Measurements from ENCODE around the gene MAP1LC3B2. TPM values are rescaled to one million over a fixed set of nuclear protein-coding genes. Genes with fewer than 3 reads are reported as not detected.

Gene MAP1LC3B2
- total and polyA plus RNA-seq, 10 of the 15 experiments (the other 5 are each of a cell fraction or from before 2014, with no cell fraction given) = 0.23 to 2.7 (median 0.72) TPM; not detected in 3

DNA sequence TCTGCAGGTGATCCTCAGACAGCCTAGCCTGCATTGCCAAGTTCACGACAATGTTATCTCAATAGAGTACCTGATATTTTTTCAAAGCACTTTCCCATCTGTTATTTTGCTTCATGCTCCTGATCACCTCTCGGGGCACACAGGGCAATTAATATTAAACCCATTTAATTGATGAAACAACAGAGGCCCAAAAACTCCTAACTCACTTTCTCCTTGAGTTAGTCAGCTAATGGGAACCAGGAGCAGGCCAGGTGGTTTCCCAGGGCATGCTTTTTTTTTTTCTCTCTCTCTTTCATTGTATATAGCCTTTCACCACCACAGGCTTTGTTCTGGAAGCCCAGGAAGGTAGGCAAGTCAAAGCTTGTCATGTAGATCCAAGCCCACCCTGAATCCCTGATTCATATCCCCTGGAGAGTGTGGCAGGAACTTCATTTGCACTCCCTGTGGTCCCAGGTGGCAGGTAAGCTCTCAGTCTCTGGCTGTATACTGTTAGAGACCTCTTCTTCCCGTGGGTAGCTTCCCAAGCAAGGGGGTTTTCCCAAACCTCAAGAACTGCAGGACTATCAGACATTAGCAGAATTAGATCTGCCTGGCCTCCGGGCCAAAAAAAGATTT lies 41.6 kb upstream of the MAP1LC3B2 start:
- ChIA-PET RAD21 (ENCODE audit: unreplicated experiment) (no interaction called here), SMC1A (ENCODE audit: uncharacterized antibody, unreplicated experiment) (interaction anchor here (0.7 to 1.2 kb wide), 2 partner anchors 45 to 180 kb away, joined by 3 to 4 read pairs; no protein-coding TSS in a partner anchor), POLR2A (no interaction called here), CTCF (no interaction called here)
- no peaks in the 10 kb centered on the region for H4K20me1 ChIP-seq (ENCODE audit: control insufficient read depth, insufficient read depth)
- H3K27me3 ChIP-seq (replicated peaks in 1 of 2; ENCODE audit: control insufficient read depth in 2 of 2, insufficient read depth in 2 of 2, low read length in 1 of 2) = peaks cover 0 to 2% of the 10 kb centered on the region in 2 experiments; a peak in 1 of 4 replicates
- in situ Hi-C loops (cut with MboI) = no loop called here
- WGBS (ENCODE audit: insufficient coverage, insufficient replicate concordance, low lambda C conversion rate, missing lambda C conversion rate) = 45% methylated on average over 4 of the region's 4 CpGs
- H3K36me3 ChIP-seq (ENCODE audit: control insufficient read depth in 2 of 2, insufficient read depth in 2 of 2, low read length in 1 of 2) = no peaks in the 10 kb centered on the region
- DNase-seq (ENCODE audit: low read depth, low spot score) = no peak
- intact Hi-C loops (cut with micrococcal nuclease; ENCODE audit: unreplicated experiment) = no loop called here
- H3K4me3 ChIP-seq = no peak overlapping the region
- no peaks in the 10 kb centered on the region for H3K79me2 ChIP-seq (ENCODE audit: control insufficient read depth, insufficient read depth, low read length)
- BruUV-seq (replicated peaks) = no TSS peak
- no peak for FAIRE-seq
- peak overlapping the region; percentile 18; the same call in 1 of the 2 replicates for H3K4me2 ChIP-seq (ENCODE audit: control insufficient read depth, insufficient read depth)
- H3K9ac ChIP-seq (ENCODE audit: control insufficient read depth, insufficient read depth, low read length) = no peak overlapping the region
- no peak overlapping the region for H3K27ac ChIP-seq (ENCODE audit: control insufficient read depth, insufficient read depth)
- H2AFZ ChIP-seq (ENCODE audit: control insufficient read depth, low read depth, low read length) = no peak overlapping the region
- TF ChIP-seq ZNF384 (IDR thresholded peaks at IDR 0.05; ENCODE audit: borderline replicate concordance, low read depth, low read length) (no peak), RUNX3 (IDR thresholded peaks at IDR 0.05; ENCODE audit: low read length) (peak; percentile 35)
- H3K4me1 ChIP-seq (ENCODE audit: control insufficient read depth, insufficient read depth, low read length) = peaks cover 7% of the 10 kb centered on the region; the same call in 1 of the 2 replicates
- no peak for ATAC-seq
- peaks cover 6% of the 10 kb centered on the region; the same call in 1 of the 3 replicates for H3K9me3 ChIP-seq (replicated peaks; ENCODE audit: control insufficient read depth, insufficient read depth, low read length)

DNA sequence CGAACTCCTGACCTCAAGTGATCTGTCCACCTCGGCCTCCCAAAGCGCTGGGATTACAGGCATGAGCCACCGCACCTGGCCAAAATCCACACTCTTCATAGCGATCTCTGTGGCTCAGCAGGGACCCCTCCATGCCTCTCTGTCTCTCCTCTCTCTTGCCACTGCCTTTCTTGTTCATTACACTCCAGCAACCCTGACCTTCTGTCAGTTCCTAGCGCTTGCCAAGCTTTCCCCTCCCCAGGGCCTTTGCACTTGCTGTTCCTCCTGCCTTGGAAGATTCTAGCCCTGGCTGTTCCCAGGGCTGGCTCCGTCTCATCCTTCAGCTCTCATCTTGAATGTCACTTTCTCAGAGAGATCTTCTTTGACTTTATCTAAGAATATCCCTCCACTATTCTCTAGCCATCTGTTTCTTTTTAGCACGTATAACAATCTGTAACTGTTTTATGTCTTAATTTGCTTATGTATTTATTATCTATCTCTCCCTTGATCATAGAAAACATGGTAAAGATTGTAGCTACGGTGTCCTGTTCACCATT lies 38.9 kb upstream of the MAP1LC3B2 start:
- intact Hi-C loops (cut with micrococcal nuclease; ENCODE audit: unreplicated experiment) (no loop called here), in situ Hi-C loops (cut with MboI) (no loop called here)
- H3K79me2 ChIP-seq (ENCODE audit: control insufficient read depth, insufficient read depth, low read length) = no peaks in the 10 kb centered on the region
- ChIA-PET SMC1A (ENCODE audit: uncharacterized antibody, unreplicated experiment) (no interaction called here), CTCF (no interaction called here), POLR2A (no interaction called here), RAD21 (ENCODE audit: unreplicated experiment) (no interaction called here)
- DNase-seq (ENCODE audit: low read depth, low spot score) (no peak), FAIRE-seq (no peak), ATAC-seq (no peak)
- H3K4me2 ChIP-seq (ENCODE audit: control insufficient read depth, insufficient read depth) = no peak overlapping the region
- WGBS (ENCODE audit: insufficient coverage, insufficient replicate concordance, low lambda C conversion rate, missing lambda C conversion rate) = 72% methylated on average over 9 of the region's 9 CpGs
- H3K27ac ChIP-seq (ENCODE audit: control insufficient read depth, insufficient read depth) = no peak overlapping the region
- no peak overlapping the region for H2AFZ ChIP-seq (ENCODE audit: control insufficient read depth, low read depth, low read length)
- H3K36me3 ChIP-seq (ENCODE audit: control insufficient read depth in 2 of 2, insufficient read depth in 2 of 2, low read length in 1 of 2) = no peaks in the 10 kb centered on the region
- no peaks in the 10 kb centered on the region for H4K20me1 ChIP-seq (ENCODE audit: control insufficient read depth, insufficient read depth)
- H3K27me3 ChIP-seq (replicated peaks in 1 of 2; ENCODE audit: control insufficient read depth in 2 of 2, insufficient read depth in 2 of 2, low read length in 1 of 2) = no peaks in the 10 kb centered on the region
- H3K4me3 ChIP-seq = no peak overlapping the region
- no peak overlapping the region for H3K9ac ChIP-seq (ENCODE audit: control insufficient read depth, insufficient read depth, low read length)
- peaks cover 7% of the 10 kb centered on the region; the same call in 1 of the 2 replicates for H3K4me1 ChIP-seq (ENCODE audit: control insufficient read depth, insufficient read depth, low read length)
- no TSS peak for BruUV-seq (replicated peaks)
- no peaks in the 10 kb centered on the region for H3K9me3 ChIP-seq (replicated peaks; ENCODE audit: control insufficient read depth, insufficient read depth, low read length)
- TF ChIP-seq ZZZ3 (IDR thresholded peaks at IDR 0.05; ENCODE audit: control insufficient read depth, insufficient read length, low read depth) (no peak), TCF3 (IDR thresholded peaks at IDR 0.05; ENCODE audit: borderline replicate concordance, insufficient read depth, low read depth, low read length) (no peak), SIN3A (IDR thresholded peaks at IDR 0.05; ENCODE audit: low read depth, low read length) (no peak), STAT3 (IDR thresholded peaks at IDR 0.05; ENCODE audit: low read depth, low read length) (no peak), IKZF1 (conservative IDR thresholded peaks at IDR 0.05) (no peak), KDM1A (IDR thresholded peaks at IDR 0.05; ENCODE audit: borderline replicate concordance) (no peak), MYB (IDR thresholded peaks at IDR 0.05; ENCODE audit: borderline replicate concordance, low read depth, low read length) (no peak), YY1 (IDR thresholded peaks at IDR 0.05; ENCODE audit: low read depth, low read length) (no peak)
- TF ChIP-seq, protein P1, sequence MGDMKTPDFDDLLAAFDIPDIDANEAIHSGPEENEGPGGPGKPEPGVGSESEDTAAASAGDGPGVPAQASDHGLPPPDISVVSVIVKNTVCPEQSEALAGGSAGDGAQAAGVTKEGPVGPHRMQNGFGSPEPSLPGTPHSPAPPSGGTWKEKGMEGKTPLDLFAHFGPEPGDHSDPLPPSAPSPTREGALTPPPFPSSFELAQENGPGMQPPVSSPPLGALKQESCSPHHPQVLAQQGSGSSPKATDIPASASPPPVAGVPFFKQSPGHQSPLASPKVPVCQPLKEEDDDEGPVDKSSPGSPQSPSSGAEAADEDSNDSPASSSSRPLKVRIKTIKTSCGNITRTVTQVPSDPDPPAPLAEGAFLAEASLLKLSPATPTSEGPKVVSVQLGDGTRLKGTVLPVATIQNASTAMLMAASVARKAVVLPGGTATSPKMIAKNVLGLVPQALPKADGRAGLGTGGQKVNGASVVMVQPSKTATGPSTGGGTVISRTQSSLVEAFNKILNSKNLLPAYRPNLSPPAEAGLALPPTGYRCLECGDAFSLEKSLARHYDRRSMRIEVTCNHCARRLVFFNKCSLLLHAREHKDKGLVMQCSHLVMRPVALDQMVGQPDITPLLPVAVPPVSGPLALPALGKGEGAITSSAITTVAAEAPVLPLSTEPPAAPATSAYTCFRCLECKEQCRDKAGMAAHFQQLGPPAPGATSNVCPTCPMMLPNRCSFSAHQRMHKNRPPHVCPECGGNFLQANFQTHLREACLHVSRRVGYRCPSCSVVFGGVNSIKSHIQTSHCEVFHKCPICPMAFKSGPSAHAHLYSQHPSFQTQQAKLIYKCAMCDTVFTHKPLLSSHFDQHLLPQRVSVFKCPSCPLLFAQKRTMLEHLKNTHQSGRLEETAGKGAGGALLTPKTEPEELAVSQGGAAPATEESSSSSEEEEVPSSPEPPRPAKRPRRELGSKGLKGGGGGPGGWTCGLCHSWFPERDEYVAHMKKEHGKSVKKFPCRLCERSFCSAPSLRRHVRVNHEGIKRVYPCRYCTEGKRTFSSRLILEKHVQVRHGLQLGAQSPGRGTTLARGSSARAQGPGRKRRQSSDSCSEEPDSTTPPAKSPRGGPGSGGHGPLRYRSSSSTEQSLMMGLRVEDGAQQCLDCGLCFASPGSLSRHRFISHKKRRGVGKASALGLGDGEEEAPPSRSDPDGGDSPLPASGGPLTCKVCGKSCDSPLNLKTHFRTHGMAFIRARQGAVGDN (IDR thresholded peaks at IDR 0.05) = no peak
- TF ChIP-seq, protein P2, sequence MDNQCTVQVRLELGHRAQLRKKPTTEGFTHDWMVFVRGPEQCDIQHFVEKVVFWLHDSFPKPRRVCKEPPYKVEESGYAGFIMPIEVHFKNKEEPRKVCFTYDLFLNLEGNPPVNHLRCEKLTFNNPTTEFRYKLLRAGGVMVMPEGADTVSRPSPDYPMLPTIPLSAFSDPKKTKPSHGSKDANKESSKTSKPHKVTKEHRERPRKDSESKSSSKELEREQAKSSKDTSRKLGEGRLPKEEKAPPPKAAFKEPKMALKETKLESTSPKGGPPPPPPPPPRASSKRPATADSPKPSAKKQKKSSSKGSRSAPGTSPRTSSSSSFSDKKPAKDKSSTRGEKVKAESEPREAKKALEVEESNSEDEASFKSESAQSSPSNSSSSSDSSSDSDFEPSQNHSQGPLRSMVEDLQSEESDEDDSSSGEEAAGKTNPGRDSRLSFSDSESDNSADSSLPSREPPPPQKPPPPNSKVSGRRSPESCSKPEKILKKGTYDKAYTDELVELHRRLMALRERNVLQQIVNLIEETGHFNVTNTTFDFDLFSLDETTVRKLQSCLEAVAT (IDR thresholded peaks at IDR 0.05) = no peak
